HG02938 (cell line): ENCODE data around the gene NTRK3.
"Not testable (repeated sequence)": the region's sequence is repeated elsewhere in the genome, so short reads cannot be mapped to it uniquely, and the experiment has no call there.

Experiments used
- ATAC-seq: cut with Tn5 transposase; IDR thresholded peaks from one replicate; pipeline ENCODE4 v1.9.1; 2021; ENCODE audit warnings: mild to moderate bottlenecking, moderate library complexity; ENCODE audit not compliant: unreplicated experiment

NTRK3 gene

DNA sequence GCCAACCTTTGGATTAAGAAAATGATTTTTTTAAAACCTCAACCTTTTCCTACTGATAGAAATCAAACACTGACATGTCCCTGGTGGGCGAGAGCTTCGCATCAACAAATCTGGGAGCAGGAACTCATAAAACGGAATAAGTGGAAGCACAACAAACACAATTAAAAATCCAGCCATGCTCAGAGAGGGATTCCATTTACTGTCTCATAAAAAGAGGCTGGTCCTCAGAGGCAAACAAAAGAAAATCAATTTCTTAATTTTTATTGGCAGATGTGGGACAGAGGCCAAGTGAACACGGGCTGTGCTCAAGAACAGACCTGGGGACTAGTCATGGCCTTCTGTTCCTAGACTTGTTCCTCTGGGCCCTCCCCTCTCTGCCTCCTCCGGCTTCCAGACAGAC is 214.5 kb downstream of the NTRK3 start:
- ATAC-seq: no peak

DNA sequence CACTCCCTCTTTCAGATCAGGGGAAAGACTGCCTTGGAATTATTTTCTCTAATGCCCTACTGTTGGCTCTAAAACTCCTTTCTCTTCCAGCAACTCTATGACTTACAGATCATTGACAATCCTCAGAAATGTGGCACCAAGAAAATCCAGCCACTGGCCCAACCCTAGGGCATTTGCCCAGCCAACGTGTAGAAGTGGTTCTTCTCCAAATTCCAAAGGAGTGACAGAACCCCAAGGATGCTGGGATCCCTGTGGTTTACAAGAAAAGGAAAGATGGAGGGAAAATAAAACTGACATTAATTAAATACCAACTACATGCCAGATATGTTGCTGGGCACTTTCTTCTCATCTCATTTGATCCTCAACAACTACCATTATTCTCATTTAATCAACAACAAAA is 216.0 kb downstream of the NTRK3 start:
- no peak for ATAC-seq

DNA sequence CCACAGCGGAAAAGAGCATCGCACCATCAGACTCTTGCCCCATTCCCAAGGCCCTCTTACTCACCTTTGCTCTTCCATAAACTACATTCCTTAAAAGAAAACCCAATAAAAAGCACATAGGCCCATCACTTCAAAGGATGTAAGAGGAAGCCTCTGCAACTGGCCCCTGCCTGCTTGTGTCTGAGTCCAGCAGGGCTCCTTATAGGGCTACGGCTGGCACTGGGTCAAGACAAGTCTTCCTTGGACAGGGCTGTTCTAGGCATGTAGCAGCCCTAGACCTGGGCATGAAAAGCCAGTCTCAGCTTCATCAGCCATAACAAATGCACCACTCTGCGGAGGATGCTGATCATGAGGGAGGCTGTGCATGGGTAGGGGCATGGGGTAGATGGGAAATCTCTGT is 218.3 kb downstream of the NTRK3 start:
- ATAC-seq: no peak

DNA sequence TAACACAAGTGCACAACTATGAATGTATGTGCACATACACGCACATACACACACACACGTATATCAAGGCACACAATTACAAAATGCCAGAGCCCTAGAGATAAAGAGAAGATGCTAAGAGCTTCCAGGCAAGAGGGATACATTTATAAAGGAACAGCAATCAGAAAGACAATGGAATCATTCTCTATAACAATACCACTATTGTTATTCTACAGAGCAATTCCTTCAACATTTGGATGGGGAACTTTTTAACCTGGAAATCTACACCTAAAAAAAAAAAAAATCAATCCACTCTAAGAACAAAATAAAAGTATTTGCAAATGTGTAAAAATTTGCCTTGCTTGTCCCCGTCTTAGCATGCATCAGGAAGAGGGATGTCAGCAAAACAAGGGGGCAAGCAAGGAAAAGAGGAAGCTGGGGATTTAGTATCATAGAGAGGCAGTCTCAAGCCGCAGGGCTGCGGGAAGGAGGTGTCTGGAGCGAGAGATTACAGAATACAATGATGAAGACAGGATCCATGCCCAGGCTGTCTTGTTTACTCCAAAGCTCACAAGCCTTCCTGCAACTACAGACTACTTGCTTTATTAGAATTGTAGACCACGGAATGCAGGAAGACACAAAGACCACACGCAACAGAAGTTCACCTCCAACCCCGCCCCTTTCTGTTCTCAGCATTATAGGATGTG is 220.2 kb downstream of the NTRK3 start:
- no peak for ATAC-seq

DNA sequence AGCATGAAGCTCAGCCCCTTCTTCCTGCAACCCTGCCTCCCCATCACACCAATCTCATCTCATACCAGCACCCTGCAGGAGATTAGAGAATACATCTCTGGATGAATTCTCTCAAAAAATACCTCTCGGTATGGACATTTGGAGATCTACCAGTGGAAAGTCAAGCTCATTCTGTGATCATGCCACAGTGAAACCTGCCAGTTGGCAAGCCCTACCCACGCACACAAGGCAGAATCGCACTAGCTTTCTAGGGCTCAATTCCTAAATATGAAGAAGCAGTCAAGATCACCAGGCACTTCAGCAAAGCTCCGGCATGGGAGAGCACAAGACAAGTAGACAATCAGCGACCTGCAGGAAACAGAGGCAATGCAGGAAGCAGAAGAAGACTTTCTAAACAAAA is 221.2 kb downstream of the NTRK3 start:
- no peak for ATAC-seq

DNA sequence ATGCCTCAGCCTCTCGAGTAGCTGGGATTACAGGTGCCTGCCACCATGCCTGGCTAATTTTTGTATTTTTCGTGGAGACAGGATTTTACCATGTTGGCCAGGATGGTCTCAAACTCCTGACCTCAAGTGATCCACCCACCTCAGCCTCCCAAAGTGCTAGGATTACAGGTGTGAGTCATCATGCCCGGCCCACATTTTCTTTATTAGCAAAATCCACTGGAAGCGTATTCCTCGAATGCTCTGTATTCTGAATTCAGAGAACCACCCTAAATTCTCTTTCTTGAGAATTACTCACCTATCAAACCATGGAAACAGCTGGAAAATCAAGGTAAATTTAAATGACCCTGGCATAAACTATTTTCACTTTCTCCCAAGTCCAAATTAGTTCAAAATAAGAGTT is 223.1 kb downstream of the NTRK3 start:
- ATAC-seq: not testable (repeated sequence)

DNA sequence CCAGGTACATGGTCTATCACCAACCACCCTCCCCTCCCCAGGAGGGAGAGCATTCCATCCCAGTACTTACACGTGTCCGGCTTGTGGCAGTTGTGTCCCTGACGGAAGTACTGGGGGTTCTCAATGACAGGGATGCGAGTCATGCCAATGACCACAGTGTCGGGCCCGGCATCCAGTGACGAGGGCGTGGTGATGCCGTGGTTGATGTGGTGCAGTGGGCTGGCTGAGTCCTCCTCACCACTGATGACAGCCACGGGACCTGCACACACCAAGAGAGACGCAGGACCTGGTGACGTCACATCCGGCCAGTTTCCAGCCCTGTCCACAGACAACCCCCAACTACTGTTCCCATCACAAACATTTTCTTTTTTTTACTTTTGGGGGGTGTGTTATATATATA is 223.8 kb downstream of the NTRK3 start:
- no peak for ATAC-seq

DNA sequence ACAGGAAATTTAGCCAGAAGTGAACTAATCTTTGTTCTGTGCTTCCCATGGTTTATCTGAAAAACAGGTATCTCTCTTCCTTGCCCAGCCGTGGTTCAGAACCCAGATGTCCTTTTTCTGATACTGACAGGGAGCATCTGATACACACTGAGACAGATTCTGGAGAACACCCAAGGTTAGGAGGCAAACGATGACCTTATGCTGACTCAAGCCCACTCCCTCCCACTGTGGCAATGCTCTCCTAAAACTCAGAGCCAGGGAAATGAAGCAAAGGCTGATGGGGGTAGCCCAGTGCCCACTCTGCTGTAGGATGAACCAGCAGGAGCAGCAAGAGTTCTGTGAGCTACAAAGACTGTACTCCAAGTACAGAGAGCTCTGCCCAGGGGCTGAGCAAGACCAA is 225.1 kb downstream of the NTRK3 start:
- no peak for ATAC-seq

DNA sequence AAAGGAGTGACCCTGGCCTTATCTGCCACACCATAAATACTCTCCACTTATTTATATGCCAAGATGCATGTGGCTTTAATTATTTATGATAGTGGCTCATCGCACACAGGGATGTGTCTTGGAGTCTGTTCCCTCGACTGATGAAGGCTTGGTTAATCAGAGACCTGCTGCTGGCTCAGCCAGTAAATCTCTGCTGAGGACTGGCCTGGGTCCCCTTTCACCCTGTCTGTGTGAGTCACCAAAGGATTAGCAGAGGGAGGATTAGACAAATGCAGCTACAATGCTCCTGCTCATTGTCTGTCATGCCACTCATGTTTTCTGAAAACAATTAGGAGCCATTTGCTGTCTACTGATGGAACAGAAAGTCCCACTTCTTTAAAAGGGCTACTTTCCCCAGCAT is 226.8 kb downstream of the NTRK3 start:
- ATAC-seq: no peak

DNA sequence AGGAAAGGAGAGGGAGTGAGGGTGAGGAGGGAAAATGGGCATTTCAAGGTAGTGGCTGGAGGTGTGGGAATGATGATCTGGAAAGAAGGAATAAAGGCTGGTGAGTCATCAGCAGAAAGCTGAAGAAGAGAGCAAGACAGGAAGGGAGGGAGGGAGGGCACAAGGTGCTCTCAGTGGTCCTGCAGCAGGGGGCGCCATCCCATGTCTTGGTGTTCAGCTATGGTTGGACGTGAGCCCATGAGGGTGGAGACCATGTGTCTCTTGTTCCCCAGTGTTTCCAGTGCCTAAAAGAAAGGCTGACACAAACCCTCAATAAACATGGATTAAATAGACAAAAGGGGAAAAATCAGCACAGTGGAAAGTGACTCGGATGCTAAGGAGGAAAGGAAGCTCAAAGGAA is 228.5 kb downstream of the NTRK3 start:
- ATAC-seq: no peak

DNA sequence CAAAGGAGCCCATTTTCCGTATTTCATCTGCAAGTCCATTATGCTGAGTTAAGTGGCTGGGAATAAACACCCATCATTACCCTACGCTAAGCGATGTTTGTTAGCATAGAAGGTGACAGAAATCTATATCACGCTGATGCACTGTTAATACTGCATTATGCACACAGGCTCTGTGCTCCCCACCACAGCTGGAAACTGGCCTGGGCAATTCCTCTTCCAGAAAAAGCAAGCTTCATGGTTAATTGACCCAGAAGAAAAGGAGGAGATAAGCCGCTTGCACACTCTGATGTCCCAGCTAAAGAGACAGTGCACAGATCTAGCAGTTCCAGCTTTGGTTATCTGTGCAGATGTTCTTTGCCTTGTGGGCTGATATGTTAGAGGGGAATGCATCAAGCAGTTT is 232.6 kb downstream of the NTRK3 start:
- ATAC-seq: no peak

DNA sequence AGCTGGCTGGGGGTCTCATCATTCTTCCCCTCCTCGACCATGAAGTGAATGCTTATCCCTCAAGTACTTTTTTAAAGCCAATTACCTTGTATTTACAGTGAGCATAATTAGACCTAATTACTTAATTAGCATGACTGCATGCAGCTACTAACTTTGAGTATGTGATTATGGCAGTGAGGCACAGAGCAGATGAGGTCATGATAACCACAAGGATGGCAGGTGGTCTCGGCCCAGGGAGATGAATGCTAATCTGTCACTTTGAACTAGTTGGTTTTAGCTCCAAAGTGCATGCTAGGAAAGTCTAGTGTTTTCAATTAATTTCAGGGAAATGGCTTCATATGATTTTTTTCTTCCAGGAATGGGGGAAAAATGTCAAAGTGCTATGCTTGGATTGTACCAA is 233.8 kb downstream of the NTRK3 start:
- ATAC-seq: no peak

DNA sequence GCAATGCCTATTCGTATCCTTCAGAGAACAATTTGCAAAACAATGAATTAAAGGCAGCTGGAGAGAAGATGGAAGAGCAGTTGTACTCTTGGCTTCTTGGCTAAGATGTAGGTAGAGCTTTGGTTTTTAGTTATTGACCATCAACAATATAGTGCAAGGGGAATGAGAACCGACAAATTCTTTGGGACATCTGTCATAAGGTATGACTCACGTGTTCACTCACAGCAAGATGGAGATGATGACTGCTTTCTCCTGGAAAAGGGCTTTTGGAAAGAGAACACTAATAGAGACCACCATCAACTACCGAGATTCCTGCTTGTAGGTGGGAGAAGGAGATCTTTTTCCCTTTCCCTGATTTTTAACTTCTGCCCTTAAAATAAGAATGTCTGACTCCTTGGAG is 234.9 kb downstream of the NTRK3 start:
- ATAC-seq: no peak

DNA sequence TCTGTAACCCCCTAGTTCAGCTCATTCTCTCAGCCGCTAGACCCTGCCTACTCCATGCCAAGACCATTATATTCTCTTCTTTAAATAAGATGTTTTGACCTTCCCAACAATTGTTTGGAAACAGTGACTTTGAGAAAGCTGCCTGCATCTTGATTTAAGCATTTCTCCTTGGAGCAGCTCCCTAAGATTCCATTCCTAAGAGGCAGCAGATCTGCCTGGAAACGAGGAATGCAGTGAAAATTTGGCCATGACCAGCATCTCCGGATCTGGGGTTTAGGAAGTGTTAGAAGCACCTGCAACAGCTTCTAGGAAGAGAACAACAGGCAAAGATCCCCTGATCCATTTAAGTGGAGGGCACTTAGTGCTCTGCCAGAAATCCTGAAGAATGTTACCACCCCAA is 235.7 kb downstream of the NTRK3 start:
- ATAC-seq: no peak

DNA sequence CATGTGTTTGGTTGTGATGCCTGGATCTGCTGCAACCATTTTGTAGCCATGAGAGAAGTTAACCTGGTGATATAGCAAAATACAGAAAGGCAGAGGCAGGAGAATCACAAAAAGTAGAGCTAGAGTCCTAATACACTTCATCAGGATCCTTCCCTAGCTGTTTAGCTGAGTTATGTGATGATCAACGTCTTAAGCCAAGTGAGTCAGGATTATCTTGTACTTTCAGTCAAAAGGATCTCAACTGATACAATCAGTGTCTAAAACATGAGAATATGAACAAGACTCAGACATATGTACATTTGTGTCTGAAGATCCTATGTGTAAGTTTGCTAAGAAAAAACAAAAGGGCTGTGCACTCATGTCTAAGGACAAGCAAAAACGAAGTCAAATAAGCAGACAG is 236.9 kb downstream of the NTRK3 start:
- ATAC-seq: no peak

DNA sequence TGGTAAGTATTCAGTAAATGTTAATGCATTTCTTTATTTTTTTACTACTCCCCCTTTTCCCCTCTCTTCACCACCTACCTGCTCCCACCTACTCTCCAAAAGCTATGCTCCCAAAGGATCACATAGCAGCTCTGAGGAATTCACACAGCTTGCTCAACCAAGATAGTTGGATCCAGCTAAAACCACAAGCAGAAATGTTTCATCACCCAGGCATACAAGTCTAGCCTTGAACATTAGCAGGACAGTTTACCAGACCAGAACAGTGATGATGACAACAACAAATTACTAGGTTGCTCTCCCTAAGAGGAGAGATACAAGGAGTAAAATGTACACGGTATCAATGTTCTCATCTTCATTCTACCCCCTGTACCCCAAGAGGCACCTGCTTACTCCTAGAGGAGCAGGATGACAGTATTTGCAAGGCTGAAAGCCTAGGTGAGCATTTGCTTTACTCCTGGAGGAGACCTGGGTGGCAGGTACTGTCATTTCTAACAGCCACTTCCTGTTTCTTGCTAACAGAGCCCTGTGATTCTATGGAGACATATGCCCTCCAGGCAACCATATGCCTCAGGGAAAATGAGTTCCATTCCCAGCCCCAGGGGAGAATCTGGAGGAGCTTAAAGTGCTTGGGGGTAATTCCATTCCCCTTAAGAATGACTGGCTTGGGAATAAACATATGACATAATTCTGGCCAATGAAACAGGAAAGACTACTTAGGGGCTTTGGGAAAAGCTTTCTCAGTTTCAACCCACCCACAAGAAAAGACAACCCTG is 237.5 kb downstream of the NTRK3 start:
- ATAC-seq: no peak

DNA sequence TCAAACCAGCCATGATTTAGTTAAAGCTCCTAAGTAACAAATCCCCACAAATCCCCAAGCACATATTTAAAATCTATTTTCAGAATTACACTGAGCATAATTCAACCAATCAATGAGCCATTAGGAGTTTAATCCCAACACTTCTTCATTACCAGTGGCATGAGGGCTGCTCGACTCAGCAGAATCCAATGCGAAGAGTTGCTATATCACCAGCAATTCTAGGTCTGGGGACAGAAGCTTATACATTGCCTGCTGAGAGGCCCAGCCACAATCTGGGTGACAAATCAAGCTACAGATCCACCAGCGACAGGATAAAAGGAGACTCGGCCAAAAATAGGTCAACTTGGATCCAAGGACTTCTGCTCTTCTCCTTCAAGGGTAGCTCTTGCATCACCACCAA is 238.8 kb downstream of the NTRK3 start:
- ATAC-seq: no peak

DNA sequence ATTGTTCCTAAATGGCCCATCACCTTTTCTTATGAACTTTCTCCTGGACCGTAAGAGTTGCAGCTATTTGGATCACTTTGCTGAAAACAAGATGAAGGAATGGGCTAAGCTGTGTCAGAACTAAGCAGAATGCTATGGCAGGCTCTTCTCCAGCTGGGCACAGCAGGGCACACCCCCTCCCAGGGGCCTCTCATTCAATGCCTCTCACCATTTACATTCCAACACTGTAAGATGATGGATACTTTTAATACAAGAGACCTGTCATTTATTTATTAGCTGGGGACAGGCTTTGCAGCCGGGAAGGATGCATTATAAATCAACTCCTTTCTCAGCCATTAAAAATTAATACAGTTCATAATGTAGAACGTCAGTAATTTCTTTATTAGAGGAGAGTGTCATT is 240.1 kb downstream of the NTRK3 start:
- ATAC-seq: no peak

DNA sequence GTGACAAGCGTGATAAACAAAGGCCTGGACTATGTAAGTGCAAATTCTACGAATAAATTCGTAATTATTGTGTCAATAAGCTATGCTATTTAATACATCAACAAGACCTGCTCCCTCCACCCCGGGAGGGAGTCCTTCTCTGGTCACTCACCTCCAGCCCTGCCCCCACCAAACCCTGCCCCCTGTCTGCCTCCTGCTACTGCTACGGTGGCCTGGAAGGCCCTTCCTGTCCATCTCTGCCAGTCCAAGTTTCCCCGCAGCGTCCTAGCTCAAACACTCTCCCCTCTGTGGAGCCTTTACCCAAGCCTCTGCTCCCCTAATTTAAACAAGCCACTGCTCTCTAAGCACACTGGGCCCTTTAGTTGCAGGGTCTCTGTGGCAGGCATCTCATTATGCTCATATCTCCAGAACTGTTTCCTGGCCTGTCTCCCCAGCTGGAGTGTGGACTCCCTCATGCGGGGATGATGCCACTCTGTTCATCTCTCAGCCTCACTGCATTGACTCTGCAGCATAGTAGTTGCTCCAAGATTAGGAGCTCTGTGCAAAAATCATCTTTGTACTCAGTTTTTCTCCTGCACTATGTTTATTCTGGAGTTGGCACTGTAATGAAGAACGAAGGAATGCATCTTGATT is 241.2 kb downstream of the NTRK3 start:
- ATAC-seq: no peak

DNA sequence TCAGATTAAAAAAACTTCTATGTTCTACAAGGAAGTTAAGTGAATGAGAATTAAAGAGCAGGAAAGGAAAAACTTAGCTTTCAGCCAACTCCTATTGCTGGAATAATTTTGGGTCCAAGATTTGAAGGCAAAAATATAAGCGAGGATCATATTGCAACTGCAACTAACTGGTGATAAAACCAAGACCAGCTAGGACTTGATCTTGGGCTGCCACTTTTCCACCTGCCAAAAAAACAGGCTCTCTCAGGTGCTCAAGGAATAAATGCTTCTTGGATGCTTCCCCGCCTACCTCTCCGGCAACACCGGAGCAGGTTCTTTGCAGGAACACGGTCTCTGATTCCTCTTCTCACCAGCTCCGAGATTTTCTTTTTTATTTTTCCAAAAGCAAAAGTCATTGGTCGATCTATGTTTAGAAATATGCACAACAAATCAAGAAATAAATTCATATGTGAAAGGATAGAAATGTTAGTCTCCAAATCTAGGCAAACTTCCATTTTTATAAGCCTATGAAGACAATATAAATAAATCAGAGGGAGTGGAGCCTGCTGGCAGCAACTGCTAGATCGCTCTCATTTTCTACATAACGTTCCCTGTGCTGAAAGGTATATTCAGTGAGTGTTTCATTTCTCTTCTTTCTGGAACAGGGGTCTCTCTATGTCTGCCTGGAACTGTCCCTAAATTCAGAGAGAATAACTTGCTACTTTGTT is 241.9 kb downstream of the NTRK3 start:
- ATAC-seq: no peak

DNA sequence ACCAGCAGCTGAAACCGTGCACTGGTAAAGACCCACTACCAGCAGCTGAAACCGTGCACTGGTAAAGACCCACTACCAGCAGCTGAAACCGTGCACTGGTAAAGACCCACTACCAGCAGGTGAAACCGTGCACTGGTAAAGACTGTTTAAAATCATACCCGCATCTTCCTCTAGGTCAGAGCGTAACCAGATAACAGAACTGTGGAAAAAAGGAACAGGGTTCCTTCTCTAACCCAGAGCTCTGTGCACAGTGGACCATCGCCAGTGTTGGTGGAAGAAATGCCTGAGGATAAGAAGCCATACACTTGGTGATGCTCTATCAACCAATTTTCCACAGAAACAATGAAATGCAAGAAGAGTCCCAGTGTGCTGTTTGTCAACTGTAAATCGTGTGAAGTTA is 243.4 kb downstream of the NTRK3 start:
- no peak for ATAC-seq

DNA sequence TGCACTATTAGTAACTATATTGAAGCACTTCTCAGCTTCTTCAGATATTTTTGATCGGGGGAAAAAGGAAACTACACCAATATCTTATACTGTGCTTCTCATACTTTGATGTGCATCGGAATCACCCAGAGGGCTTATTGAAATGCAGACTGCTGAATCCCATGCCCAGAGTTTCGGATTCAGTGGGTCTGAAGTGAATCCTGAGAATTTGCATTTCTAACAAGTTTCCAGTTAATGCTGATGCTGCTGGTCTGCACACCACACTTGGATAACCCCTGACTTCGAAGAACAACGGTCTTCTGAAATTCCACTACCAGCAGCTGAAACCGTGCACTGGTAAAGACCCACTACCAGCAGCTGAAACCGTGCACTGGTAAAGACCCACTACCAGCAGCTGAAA is 243.9 kb downstream of the NTRK3 start:
- ATAC-seq: no peak
